GM10266 (cell line): Measurements from ENCODE around the gene FGF19.
A peak's percentile ranks its signal among the peaks of the same experiment; 100 is the strongest.

Experiments used
- DNase-seq: peaks from one replicate; pipeline ENCODE4 v3.0.0; 2012; ENCODE audit errors: extremely low spot score
- TF ChIP-seq, protein P1 (sequence below): IDR thresholded peaks from 2 replicates; pipeline ENCODE4 v1.5.1; 2012; ENCODE audit warnings: mild to moderate bottlenecking, low read depth; ENCODE audit not compliant: control insufficient read depth, insufficient read depth; ENCODE audit errors: missing control alignments

FGF19 gene

GRCh38 chr11:69680688-69681087 is 23.1 kb downstream of the FGF19 start:
- DNase-seq: no peak
- TF ChIP-seq, protein P1, sequence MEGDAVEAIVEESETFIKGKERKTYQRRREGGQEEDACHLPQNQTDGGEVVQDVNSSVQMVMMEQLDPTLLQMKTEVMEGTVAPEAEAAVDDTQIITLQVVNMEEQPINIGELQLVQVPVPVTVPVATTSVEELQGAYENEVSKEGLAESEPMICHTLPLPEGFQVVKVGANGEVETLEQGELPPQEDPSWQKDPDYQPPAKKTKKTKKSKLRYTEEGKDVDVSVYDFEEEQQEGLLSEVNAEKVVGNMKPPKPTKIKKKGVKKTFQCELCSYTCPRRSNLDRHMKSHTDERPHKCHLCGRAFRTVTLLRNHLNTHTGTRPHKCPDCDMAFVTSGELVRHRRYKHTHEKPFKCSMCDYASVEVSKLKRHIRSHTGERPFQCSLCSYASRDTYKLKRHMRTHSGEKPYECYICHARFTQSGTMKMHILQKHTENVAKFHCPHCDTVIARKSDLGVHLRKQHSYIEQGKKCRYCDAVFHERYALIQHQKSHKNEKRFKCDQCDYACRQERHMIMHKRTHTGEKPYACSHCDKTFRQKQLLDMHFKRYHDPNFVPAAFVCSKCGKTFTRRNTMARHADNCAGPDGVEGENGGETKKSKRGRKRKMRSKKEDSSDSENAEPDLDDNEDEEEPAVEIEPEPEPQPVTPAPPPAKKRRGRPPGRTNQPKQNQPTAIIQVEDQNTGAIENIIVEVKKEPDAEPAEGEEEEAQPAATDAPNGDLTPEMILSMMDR: no peak

GRCh38 chr11:69677749-69678148 is 26.1 kb downstream of the FGF19 start:
- DNase-seq: no peak

GRCh38 chr11:69674886-69675714 is 28.7 kb downstream of the FGF19 start, which contains the start of gene LTO1:
Gene LTO1 (minus strand): TSS chr11:69675353. CDS start chr11:69675239, 114 bp downstream.
- peak; percentile 99 for DNase-seq

More at GRCh38 chr11:69677749-69678148, 26.1 kb downstream of the FGF19 start:
- TF ChIP-seq, protein P1: no peak

DNA sequence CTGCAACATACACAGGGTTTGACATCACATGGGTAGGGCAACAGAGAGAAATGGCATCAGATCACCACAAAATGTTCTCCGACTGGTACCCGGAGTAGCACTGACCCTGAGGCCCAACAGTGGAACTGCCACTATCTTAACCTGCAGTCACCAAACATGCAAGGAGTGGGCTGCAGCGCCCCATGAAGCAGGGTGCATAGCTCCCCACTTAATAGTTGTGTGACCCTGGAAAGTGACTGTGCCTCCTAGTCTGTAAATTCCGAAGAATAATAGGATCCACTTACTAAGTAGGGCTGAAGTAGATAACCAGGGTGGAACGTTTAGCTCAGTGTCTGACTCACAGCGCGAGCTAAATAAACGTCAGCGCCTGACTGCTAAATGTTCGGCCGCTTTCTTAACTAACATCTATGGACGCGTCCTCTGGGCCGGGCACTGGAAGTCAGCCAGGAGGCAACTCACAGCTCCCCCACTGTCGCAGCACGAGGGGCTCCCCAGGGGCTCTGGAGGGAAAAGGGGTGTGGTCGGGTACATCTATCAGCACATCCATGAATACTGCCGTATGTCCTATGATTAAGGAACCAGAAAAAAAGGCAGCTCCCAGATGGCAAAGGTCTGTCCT is 29.4 kb downstream of the FGF19 start:
- DNase-seq: no peak
- TF ChIP-seq, protein P1: no peak

More at GRCh38 chr11:69674886-69675714, 28.7 kb downstream of the FGF19 start, which contains the start of gene LTO1:
- TF ChIP-seq, protein P1: no peak

DNA sequence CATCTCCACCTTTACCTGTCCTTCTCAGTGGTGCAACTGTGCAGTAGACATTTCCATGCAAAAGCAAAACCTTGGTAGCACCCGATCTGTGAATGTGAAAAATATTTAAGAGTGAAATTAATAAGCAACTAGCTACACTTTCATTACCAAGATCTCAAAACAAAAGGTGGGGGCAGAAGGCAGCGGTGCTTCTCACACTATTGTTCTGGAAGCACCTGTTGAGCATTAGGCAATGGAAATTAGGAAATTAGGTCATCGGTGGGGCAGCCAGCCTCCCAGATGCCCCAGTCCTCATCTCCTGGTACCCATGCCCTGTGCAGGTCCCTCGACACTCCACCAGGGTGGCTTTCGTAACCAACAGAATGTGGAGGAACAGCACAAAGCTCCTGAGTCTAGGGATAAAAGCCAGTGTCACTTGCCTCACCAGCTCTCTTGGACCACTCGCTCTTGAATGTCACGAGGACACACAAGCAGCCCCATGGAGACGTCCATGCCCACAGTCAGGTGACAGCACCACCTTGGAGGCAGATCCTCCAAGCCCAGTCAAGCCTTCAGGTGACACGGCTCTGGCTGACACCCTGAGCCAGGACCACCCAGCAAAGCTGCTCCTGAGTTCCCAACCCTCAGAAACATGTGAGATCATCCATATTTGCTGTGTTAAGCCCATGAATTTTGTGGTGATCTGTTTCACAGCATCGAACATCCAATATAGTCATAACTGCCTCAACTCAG is 31.9 kb downstream of the FGF19 start:
- no peak for DNase-seq
- TF ChIP-seq, protein P1: no peak

GRCh38 chr11:69670158-69670845 is 33.5 kb downstream of the FGF19 start:
- TF ChIP-seq, protein P1: peak; percentile 89
- peak; percentile 90 for DNase-seq
